Measurements from ENCODE around the gene DPT. TPM values are rescaled to one million over a fixed set of nuclear protein-coding genes. Genes with fewer than 3 reads are reported as not detected.

DPT gene
- total RNA-seq, 2 donors from 2014 or later, result not detected

- DNase-seq (no peak), ATAC-seq (no peak)
- H3K4me1 Mint-ChIP-seq, result peaks cover 2% of the 10 kb centered on the region
- H3K36me3 Mint-ChIP-seq (ENCODE audit: low read depth), result peaks cover 6% of the 10 kb centered on the region
- H3K27me3 Mint-ChIP-seq, result peaks cover 35% of the 10 kb centered on the region
- H3K27ac Mint-ChIP-seq, result no peak overlapping the region
- no peaks in the 10 kb centered on the region for H3K9me3 ChIP-seq (ENCODE audit: control insufficient read depth, low read length, poor library complexity, severe bottlenecking)
- H3K4me3 Mint-ChIP-seq, result no peak overlapping the region
Observed at GRCh38 chr1:168731244-168731953, 2.4 kb upstream of the DPT start.

GRCh38 chr1:168729405-168729802 is 398 bp upstream of the DPT start:
- no peak overlapping the region for H3K27ac Mint-ChIP-seq
- H3K36me3 Mint-ChIP-seq (ENCODE audit: low read depth), result no peaks in the 10 kb centered on the region
- no peak overlapping the region for H3K4me3 Mint-ChIP-seq
- ATAC-seq (no peak), DNase-seq (no peak)
- H3K9me3 ChIP-seq (ENCODE audit: control insufficient read depth, low read length, poor library complexity, severe bottlenecking), result no peaks in the 10 kb centered on the region
- H3K4me1 Mint-ChIP-seq, result peaks cover 7% of the 10 kb centered on the region
- H3K27me3 Mint-ChIP-seq, result peaks cover 21% of the 10 kb centered on the region

- Mint-ChIP-seq H3K27ac (no peak overlapping the region), H3K4me3 (no peak overlapping the region), H3K27me3 (peaks cover 27% of the 10 kb centered on the region), H3K36me3 (ENCODE audit: low read depth) (no peaks in the 10 kb centered on the region), H3K4me1 (peaks cover 7% of the 10 kb centered on the region)
- H3K9me3 ChIP-seq (ENCODE audit: control insufficient read depth, low read length, poor library complexity, severe bottlenecking), result no peaks in the 10 kb centered on the region
- no peak for ATAC-seq
- DNase-seq, result no peak
Observed at GRCh38 chr1:168726719-168727118, 2.3 kb downstream of the DPT start.

GRCh38 chr1:168726281-168726680 is 2.7 kb downstream of the DPT start:
- no peak overlapping the region for H3K4me3 Mint-ChIP-seq
- peaks cover 7% of the 10 kb centered on the region for H3K4me1 Mint-ChIP-seq
- H3K9me3 ChIP-seq (ENCODE audit: control insufficient read depth, low read length, poor library complexity, severe bottlenecking), result no peaks in the 10 kb centered on the region
- H3K27me3 Mint-ChIP-seq, result peaks cover 32% of the 10 kb centered on the region
- H3K36me3 Mint-ChIP-seq (ENCODE audit: low read depth), result no peaks in the 10 kb centered on the region
- no peak overlapping the region for H3K27ac Mint-ChIP-seq
- ATAC-seq, result no peak
- DNase-seq, result no peak

GRCh38 chr1:168725831-168726230 is 3.2 kb downstream of the DPT start:
- Mint-ChIP-seq H3K4me3 (no peak overlapping the region), H3K27ac (no peak overlapping the region), H3K4me1 (peaks cover 7% of the 10 kb centered on the region), H3K36me3 (ENCODE audit: low read depth) (no peaks in the 10 kb centered on the region), H3K27me3 (peaks cover 36% of the 10 kb centered on the region)
- ATAC-seq (no peak), DNase-seq (no peak)
- H3K9me3 ChIP-seq (ENCODE audit: control insufficient read depth, low read length, poor library complexity, severe bottlenecking), result no peaks in the 10 kb centered on the region

- Mint-ChIP-seq H3K36me3 (ENCODE audit: low read depth) (no peaks in the 10 kb centered on the region), H3K27me3 (peaks cover 42% of the 10 kb centered on the region), H3K4me1 (peaks cover 7% of the 10 kb centered on the region), H3K27ac (no peak overlapping the region), H3K4me3 (no peak overlapping the region)
- no peak for ATAC-seq
- no peaks in the 10 kb centered on the region for H3K9me3 ChIP-seq (ENCODE audit: control insufficient read depth, low read length, poor library complexity, severe bottlenecking)
- DNase-seq, result no peak
Observed at GRCh38 chr1:168725060-168725459, 3.9 kb downstream of the DPT start.

GRCh38 chr1:168723000-168723399 is 6.0 kb downstream of the DPT start:
- Mint-ChIP-seq H3K27ac (no peak overlapping the region), H3K27me3 (peaks cover 49% of the 10 kb centered on the region), H3K4me3 (no peak overlapping the region), H3K36me3 (ENCODE audit: low read depth) (no peaks in the 10 kb centered on the region), H3K4me1 (peaks cover 7% of the 10 kb centered on the region)
- DNase-seq, result no peak
- ATAC-seq, result no peak
- no peaks in the 10 kb centered on the region for H3K9me3 ChIP-seq (ENCODE audit: control insufficient read depth, low read length, poor library complexity, severe bottlenecking)

GRCh38 chr1:168720839-168721238 is 8.2 kb downstream of the DPT start:
- no peak for ATAC-seq
- H3K27me3 Mint-ChIP-seq, result peaks cover 59% of the 10 kb centered on the region
- peaks cover under 1% of the 10 kb centered on the region for H3K4me1 Mint-ChIP-seq

GRCh38 chr1:168719306-168720111 is 9.5 kb downstream of the DPT start:
- H3K27me3 Mint-ChIP-seq, result peaks cover 54% of the 10 kb centered on the region
- no peaks in the 10 kb centered on the region for H3K4me1 Mint-ChIP-seq
- H3K36me3 Mint-ChIP-seq (ENCODE audit: low read depth), result peaks cover 2% of the 10 kb centered on the region
- DNase-seq, result no peak
- H3K27ac Mint-ChIP-seq, result no peak overlapping the region
- H3K9me3 ChIP-seq (ENCODE audit: control insufficient read depth, low read length, poor library complexity, severe bottlenecking), result no peaks in the 10 kb centered on the region
- no peak overlapping the region for H3K4me3 Mint-ChIP-seq
- no peak for ATAC-seq

More at GRCh38 chr1:168720839-168721238, 8.2 kb downstream of the DPT start:
- Mint-ChIP-seq H3K4me3 (no peak overlapping the region), H3K36me3 (ENCODE audit: low read depth) (peaks cover 2% of the 10 kb centered on the region), H3K27ac (no peak overlapping the region)
- DNase-seq, result no peak
- H3K9me3 ChIP-seq (ENCODE audit: control insufficient read depth, low read length, poor library complexity, severe bottlenecking), result no peaks in the 10 kb centered on the region

- DNase-seq, result no peak
- no peaks in the 10 kb centered on the region for H3K9me3 ChIP-seq (ENCODE audit: control insufficient read depth, low read length, poor library complexity, severe bottlenecking)
- H3K27me3 Mint-ChIP-seq, result peaks cover 53% of the 10 kb centered on the region
- H3K4me1 Mint-ChIP-seq, result no peaks in the 10 kb centered on the region
- H3K27ac Mint-ChIP-seq, result no peak overlapping the region
- H3K36me3 Mint-ChIP-seq (ENCODE audit: low read depth), result peaks cover 2% of the 10 kb centered on the region
- no peak for ATAC-seq
- no peak overlapping the region for H3K4me3 Mint-ChIP-seq
Observed at GRCh38 chr1:168717906-168718891, 10.8 kb downstream of the DPT start.

GRCh38 chr1:168714012-168714411 is 15.0 kb downstream of the DPT start:
- Mint-ChIP-seq H3K36me3 (ENCODE audit: low read depth) (peaks cover 2% of the 10 kb centered on the region), H3K4me3 (no peak overlapping the region), H3K4me1 (no peaks in the 10 kb centered on the region), H3K27me3 (peaks cover 31% of the 10 kb centered on the region), H3K27ac (no peak overlapping the region)
- H3K9me3 ChIP-seq (ENCODE audit: control insufficient read depth, low read length, poor library complexity, severe bottlenecking), result no peaks in the 10 kb centered on the region
- no peak for DNase-seq
- ATAC-seq, result no peak

- no peak for ATAC-seq
- DNase-seq, result no peak
- Mint-ChIP-seq H3K36me3 (ENCODE audit: low read depth) (no peaks in the 10 kb centered on the region), H3K4me1 (no peaks in the 10 kb centered on the region), H3K27me3 (peaks cover 16% of the 10 kb centered on the region), H3K27ac (no peak overlapping the region), H3K4me3 (no peak overlapping the region)
- H3K9me3 ChIP-seq (ENCODE audit: control insufficient read depth, low read length, poor library complexity, severe bottlenecking), result no peaks in the 10 kb centered on the region
Observed at GRCh38 chr1:168709405-168710363, 19.3 kb downstream of the DPT start.
